ENCODE data around the gene ITPKA. TPM values are rescaled to one million over a fixed set of nuclear protein-coding genes. Genes with fewer than 3 reads are reported as not detected.

Gene ITPKA
- total and polyA plus RNA-seq, 2 of the 13 experiments (the other 11 are each of a cell fraction or from before 2014, with no cell fraction given) = 13.2 to 41.3 TPM

GRCh38 chr15:41495736-41496599 lies 2.3 kb downstream of the ITPKA start (continued):
- peak; percentile 92 for TF ChIP-seq PHF8 (CRISPR knock-in tag; IDR thresholded peaks at IDR 0.05)
- TF ChIP-seq ATF7-NPFF (CRISPR knock-in tag; IDR thresholded peaks at IDR 0.05; ENCODE audit: low read depth) = peak; percentile 85
- TF ChIP-seq ZNF142 (CRISPR knock-in tag; IDR thresholded peaks at IDR 0.05) = peak; percentile 88; the same call in 1 of the 2 replicates
- TF ChIP-seq NFRKB (IDR thresholded peaks at IDR 0.05) = no peak
- TF ChIP-seq ZNF644 (CRISPR knock-in tag; IDR thresholded peaks at IDR 0.05; ENCODE audit: low read depth) = no peak
- TF ChIP-seq CERS6 (CRISPR knock-in tag; IDR thresholded peaks at IDR 0.05) = no peak
- peak; percentile 72; the same call in 1 of the 2 replicates for TF ChIP-seq ZBTB42 (CRISPR knock-in tag; IDR thresholded peaks at IDR 0.05)
- TF ChIP-seq ATM (IDR thresholded peaks at IDR 0.05; ENCODE audit: borderline replicate concordance) = no peak
- peak; percentile 63 for TF ChIP-seq ARID5B (CRISPR knock-in tag; IDR thresholded peaks at IDR 0.05)
- peak; percentile 94; the same call in 1 of the 2 replicates for TF ChIP-seq KDM5B (CRISPR knock-in tag; IDR thresholded peaks at IDR 0.05; ENCODE audit: borderline replicate concordance)
- no peak for TF ChIP-seq PTBP1 (IDR thresholded peaks at IDR 0.05; ENCODE audit: low read depth, low read length, poor library complexity, severe bottlenecking)
- no peak for TF ChIP-seq CREB1 (IDR thresholded peaks at IDR 0.05)
- TF ChIP-seq CREB1 (CRISPR knock-in tag; IDR thresholded peaks at IDR 0.05) = no peak
- TF ChIP-seq SALL2 (CRISPR knock-in tag; IDR thresholded peaks at IDR 0.05) = peak; percentile 34; the same call in 1 of the 2 replicates
- no peak; the same call in 1 of the 2 replicates for TF ChIP-seq CENPBD1 (CRISPR knock-in tag; IDR thresholded peaks at IDR 0.05; ENCODE audit: borderline replicate concordance, low read depth)
- peak; percentile 85; the same call in 1 of the 2 replicates for TF ChIP-seq RXRA (CRISPR knock-in tag; IDR thresholded peaks at IDR 0.05)
- no peak for TF ChIP-seq ZNF180 (CRISPR knock-in tag; IDR thresholded peaks at IDR 0.05; ENCODE audit: borderline replicate concordance, low read depth)
- TF ChIP-seq ZKSCAN5 (CRISPR knock-in tag; IDR thresholded peaks at IDR 0.05) = no peak
- TF ChIP-seq SP140L (CRISPR knock-in tag; IDR thresholded peaks at IDR 0.05; ENCODE audit: borderline replicate concordance) = 0 out of 2 replicates have a peak, but pooled peaks have one; percentile 33
